Skeletal muscle tissue (tissue), 4 donors: ENCODE data around the gene MUL1. TPM values are rescaled to one million over a fixed set of nuclear protein-coding genes. Genes with fewer than 3 reads are reported as not detected.

ENCODE experiments used
- H3K27ac ChIP-seq: one replicate; pipeline ENCODE4 v1.7.0; 2013; ENCODE audit warnings: mild to moderate bottlenecking, low read depth, low read length, inconsistent platforms
- H3K27me3 ChIP-seq, 3 donors: one replicate each; pipeline ENCODE4 v1.7.0; 2013; ENCODE audit warnings: low read length in 3 of 3; ENCODE audit not compliant: control insufficient read depth in 3 of 3, insufficient read depth in 3 of 3
- H3K36me3 ChIP-seq, 3 donors: one replicate each; pipeline ENCODE4 v1.7.0; 2013; ENCODE audit warnings: low read length in 3 of 3; ENCODE audit not compliant: control insufficient read depth in 3 of 3, insufficient read depth in 3 of 3
- H3K4me1 ChIP-seq, 3 donors: one replicate each; pipeline ENCODE4 v1.7.0; 2013; ENCODE audit warnings: low read length in 3 of 3, mild to moderate bottlenecking in 3 of 3; ENCODE audit not compliant: control insufficient read depth in 3 of 3, insufficient read depth in 3 of 3
- H3K4me3 ChIP-seq, 3 donors: one replicate each; pipeline ENCODE4 v1.7.0; 2013; ENCODE audit warnings: low read length in 3 of 3
- H3K9ac ChIP-seq, 3 donors: one replicate each; pipeline ENCODE4 v1.7.0; 2013; ENCODE audit warnings: low read length in 3 of 3, mild to moderate bottlenecking in 3 of 3, moderate library complexity in 2 of 3, low read depth in 1 of 3
- H3K9me3 ChIP-seq, 3 donors: one replicate each; pipeline ENCODE4 v1.7.0; 2013; ENCODE audit warnings: low read length in 3 of 3; ENCODE audit not compliant: control insufficient read depth in 3 of 3
- total RNA-seq: library from RNA; depleted of rRNA; stranded (reverse); fragments of >200 nt; gene quantifications from one replicate; pipeline ENCODE4 v1.2.3, GENCODE V29; 2014
- donor health status: Osteomylitis.

The MUL1 gene
- total RNA-seq, 1 donor from 2014 or later: 15.1 TPM

- H3K4me3 ChIP-seq: no peak overlapping the region
- H3K36me3 ChIP-seq: no peaks in the 10 kb centered on the region
- peaks cover 14 to 49% (median 41%) of the 10 kb centered on the region in 3 donors for H3K27me3 ChIP-seq
- H3K9me3 ChIP-seq: no peaks in the 10 kb centered on the region
- H3K4me1 ChIP-seq: peaks cover 10 to 17% (median 11%) of the 10 kb centered on the region in 3 donors
- H3K27ac ChIP-seq: no peak overlapping the region
- no peak overlapping the region for H3K9ac ChIP-seq
Observed at GRCh38 chr1:20472860-20473711, 34.9 kb downstream of the MUL1 start.

- H3K27ac ChIP-seq: no peak overlapping the region
- H3K9ac ChIP-seq: no peak overlapping the region
- peaks cover 7 to 9% (median 8%) of the 10 kb centered on the region in 3 donors for H3K4me1 ChIP-seq
- H3K4me3 ChIP-seq: no peak overlapping the region
- no peaks in the 10 kb centered on the region for H3K9me3 ChIP-seq
- peaks cover 11 to 46% (median 41%) of the 10 kb centered on the region in 3 donors for H3K27me3 ChIP-seq
- H3K36me3 ChIP-seq: no peaks in the 10 kb centered on the region
Observed at GRCh38 chr1:20472121-20472520, 35.8 kb downstream of the MUL1 start.

GRCh38 chr1:20470194-20470593, 37.8 kb downstream of the MUL1 start:
- H3K36me3 ChIP-seq: no peaks in the 10 kb centered on the region

GRCh38 chr1:20469406-20470076, 38.4 kb downstream of the MUL1 start:
- Histone ChIP-seq H3K4me3 (no peak overlapping the region), H3K36me3 (no peaks in the 10 kb centered on the region), H3K27me3 (peaks cover 19 to 41% (median 23%) of the 10 kb centered on the region in 3 donors), H3K9me3 (no peaks in the 10 kb centered on the region), H3K4me1 (peaks cover 0 to 2% (median 0%) of the 10 kb centered on the region in 3 donors), H3K27ac (no peak overlapping the region), H3K9ac (no peak overlapping the region)

More at GRCh38 chr1:20470194-20470593, 37.8 kb downstream of the MUL1 start:
- Histone ChIP-seq H3K27me3 (peaks cover 17 to 45% (median 25%) of the 10 kb centered on the region in 3 donors), H3K9me3 (no peaks in the 10 kb centered on the region), H3K4me3 (no peak overlapping the region), H3K9ac (no peak overlapping the region), H3K27ac (no peak overlapping the region), H3K4me1 (peaks cover 0 to 2% (median 0%) of the 10 kb centered on the region in 3 donors)

GRCh38 chr1:20466273-20466672, 41.7 kb downstream of the MUL1 start:
- H3K4me1 ChIP-seq: no peaks in the 10 kb centered on the region
- H3K27ac ChIP-seq: no peak overlapping the region
- no peaks in the 10 kb centered on the region for H3K9me3 ChIP-seq
- no peak overlapping the region for H3K9ac ChIP-seq
- H3K36me3 ChIP-seq: no peaks in the 10 kb centered on the region
- H3K4me3 ChIP-seq: no peak overlapping the region
- peaks cover 9 to 42% (median 30%) of the 10 kb centered on the region in 3 donors for H3K27me3 ChIP-seq

- Histone ChIP-seq H3K4me3 (no peak overlapping the region), H3K9ac (no peak overlapping the region), H3K27me3 (peaks cover 9 to 42% (median 30%) of the 10 kb centered on the region in 3 donors), H3K4me1 (no peaks in the 10 kb centered on the region), H3K9me3 (no peaks in the 10 kb centered on the region), H3K27ac (no peak overlapping the region), H3K36me3 (no peaks in the 10 kb centered on the region)
Observed at GRCh38 chr1:20465187-20465586, 42.8 kb downstream of the MUL1 start.

- H3K27me3 ChIP-seq: peaks cover 18 to 46% (median 32%) of the 10 kb centered on the region in 3 donors
- H3K4me3 ChIP-seq: no peak overlapping the region
- H3K36me3 ChIP-seq: no peaks in the 10 kb centered on the region
- no peak overlapping the region for H3K9ac ChIP-seq
- H3K4me1 ChIP-seq: no peaks in the 10 kb centered on the region
- no peak overlapping the region for H3K27ac ChIP-seq
- H3K9me3 ChIP-seq: no peaks in the 10 kb centered on the region
Observed at GRCh38 chr1:20463502-20463901, 44.4 kb downstream of the MUL1 start.

- Histone ChIP-seq H3K27me3 (peaks cover 10 to 41% (median 31%) of the 10 kb centered on the region in 3 donors), H3K4me1 (no peaks in the 10 kb centered on the region), H3K9ac (no peak overlapping the region), H3K36me3 (no peaks in the 10 kb centered on the region), H3K9me3 (no peaks in the 10 kb centered on the region), H3K27ac (no peak overlapping the region), H3K4me3 (no peak overlapping the region)
Observed at GRCh38 chr1:20462397-20462796, 45.6 kb downstream of the MUL1 start.

- H3K4me3 ChIP-seq: no peak overlapping the region
- H3K36me3 ChIP-seq: no peaks in the 10 kb centered on the region
- peaks cover 11 to 24% (median 19%) of the 10 kb centered on the region in 3 donors for H3K27me3 ChIP-seq
- no peak overlapping the region for H3K9ac ChIP-seq
- H3K27ac ChIP-seq: no peak overlapping the region
- H3K4me1 ChIP-seq: no peaks in the 10 kb centered on the region
- H3K9me3 ChIP-seq: no peaks in the 10 kb centered on the region
Observed at GRCh38 chr1:20458717-20459116, 49.2 kb downstream of the MUL1 start.

GRCh38 chr1:20454004-20454403, 53.9 kb downstream of the MUL1 start:
- Histone ChIP-seq H3K27me3 (peaks cover 10 to 32% (median 21%) of the 10 kb centered on the region in 3 donors), H3K4me3 (no peak overlapping the region), H3K9ac (no peak overlapping the region), H3K36me3 (no peaks in the 10 kb centered on the region), H3K27ac (no peak overlapping the region), H3K4me1 (no peaks in the 10 kb centered on the region), H3K9me3 (peaks cover 0 to 2% (median 0%) of the 10 kb centered on the region in 3 donors)
